Measurements from ENCODE around the gene KRT80. TPM values are rescaled to one million over a fixed set of nuclear protein-coding genes. Genes with fewer than 3 reads are reported as not detected.

The KRT80 gene
- total RNA-seq, 4 donors from 2014 or later: 1.1 TPM; not detected in 3

DNA sequence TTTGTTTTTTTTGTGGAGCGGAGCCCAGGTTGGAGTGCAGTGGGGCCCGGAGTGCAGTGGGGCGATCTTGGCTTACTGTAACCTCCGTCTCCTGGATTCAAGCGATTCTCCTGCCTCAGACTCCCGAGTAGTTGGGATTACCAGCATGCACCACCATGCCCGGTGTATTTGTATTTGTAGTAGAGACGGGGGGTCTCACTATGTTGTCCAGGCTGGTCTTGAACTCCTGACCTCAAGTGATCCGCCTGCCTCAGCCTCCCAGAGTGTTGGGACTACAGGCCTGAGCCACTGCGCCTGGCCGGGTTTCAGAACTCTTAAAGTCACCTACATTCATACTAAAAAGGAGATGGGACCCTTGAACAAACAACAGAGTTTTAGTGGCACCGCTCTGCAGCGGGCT, 52.7 kb downstream of the KRT80 start:
- Histone ChIP-seq H3K36me3 (no peaks in the 10 kb centered on the region), H3K9me3 (no peaks in the 10 kb centered on the region), H3K27ac (no peak overlapping the region), H3K4me3 (no peak overlapping the region), H3K27me3 (no peaks in the 10 kb centered on the region), H3K4me1 (no peaks in the 10 kb centered on the region)
- TF ChIP-seq POLR2A (IDR thresholded peaks at IDR 0.05): no peak
- no peak for DNase-seq
- intact Hi-C loops (cut with DNase I; ENCODE audit: low total_unique reads): no loop called here

- H3K9me3 ChIP-seq: no peaks in the 10 kb centered on the region
- H3K4me3 ChIP-seq: no peak overlapping the region
- H3K36me3 ChIP-seq: no peaks in the 10 kb centered on the region
- no peak for DNase-seq
- no peaks in the 10 kb centered on the region for H3K27me3 ChIP-seq
- no peaks in the 10 kb centered on the region for H3K4me1 ChIP-seq
- no peak overlapping the region for H3K27ac ChIP-seq
- intact Hi-C loops (cut with DNase I; ENCODE audit: low total_unique reads): no loop called here
- TF ChIP-seq POLR2A (IDR thresholded peaks at IDR 0.05) (no peak), CTCF (IDR thresholded peaks at IDR 0.05) (no peak)
These were observed 54.1 kb downstream of the KRT80 start for GRCh38 chr12:52137746-52138145.

DNA sequence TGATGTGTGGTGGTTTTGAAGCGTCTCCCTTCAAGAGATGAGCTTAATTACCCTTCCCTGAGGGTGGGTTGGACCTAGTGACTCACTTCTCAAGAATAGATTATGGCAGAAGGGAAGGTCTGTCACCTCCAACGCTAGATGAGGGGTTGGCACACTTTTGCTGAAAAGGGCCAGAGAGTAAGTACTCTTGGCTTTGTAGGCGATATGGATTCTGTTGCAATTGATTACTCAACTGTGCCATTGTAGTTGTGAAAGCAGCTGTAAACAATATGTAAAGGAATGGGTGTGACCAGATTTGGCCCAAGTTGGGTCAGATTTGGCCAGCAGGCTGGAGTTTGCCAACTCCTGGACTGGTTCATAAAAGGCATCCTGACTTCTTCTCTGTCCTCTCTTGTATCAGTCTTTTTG, 59.1 kb downstream of the KRT80 start:
- no peak overlapping the region for H3K4me3 ChIP-seq
- no peak for DNase-seq
- H3K9me3 ChIP-seq: no peaks in the 10 kb centered on the region
- no peak for TF ChIP-seq POLR2A (IDR thresholded peaks at IDR 0.05)
- no peak for TF ChIP-seq CTCF (IDR thresholded peaks at IDR 0.05)
- H3K27ac ChIP-seq: no peak overlapping the region
- no peaks in the 10 kb centered on the region for H3K4me1 ChIP-seq
- H3K27me3 ChIP-seq: no peaks in the 10 kb centered on the region
- no peaks in the 10 kb centered on the region for H3K36me3 ChIP-seq
- intact Hi-C loops (cut with DNase I; ENCODE audit: low total_unique reads): no loop called here

- no peaks in the 10 kb centered on the region for H3K9me3 ChIP-seq
- TF ChIP-seq POLR2A (IDR thresholded peaks at IDR 0.05): no peak
- no peak for TF ChIP-seq CTCF (IDR thresholded peaks at IDR 0.05)
- no peaks in the 10 kb centered on the region for H3K4me1 ChIP-seq
- H3K27me3 ChIP-seq: no peaks in the 10 kb centered on the region
- intact Hi-C loops (cut with DNase I; ENCODE audit: low total_unique reads): no loop called here
- H3K27ac ChIP-seq: no peak overlapping the region
- no peaks in the 10 kb centered on the region for H3K36me3 ChIP-seq
- DNase-seq: no peak
- no peak overlapping the region for H3K4me3 ChIP-seq
These were observed 61.1 kb downstream of the KRT80 start for GRCh38 chr12:52130711-52131110.

DNA sequence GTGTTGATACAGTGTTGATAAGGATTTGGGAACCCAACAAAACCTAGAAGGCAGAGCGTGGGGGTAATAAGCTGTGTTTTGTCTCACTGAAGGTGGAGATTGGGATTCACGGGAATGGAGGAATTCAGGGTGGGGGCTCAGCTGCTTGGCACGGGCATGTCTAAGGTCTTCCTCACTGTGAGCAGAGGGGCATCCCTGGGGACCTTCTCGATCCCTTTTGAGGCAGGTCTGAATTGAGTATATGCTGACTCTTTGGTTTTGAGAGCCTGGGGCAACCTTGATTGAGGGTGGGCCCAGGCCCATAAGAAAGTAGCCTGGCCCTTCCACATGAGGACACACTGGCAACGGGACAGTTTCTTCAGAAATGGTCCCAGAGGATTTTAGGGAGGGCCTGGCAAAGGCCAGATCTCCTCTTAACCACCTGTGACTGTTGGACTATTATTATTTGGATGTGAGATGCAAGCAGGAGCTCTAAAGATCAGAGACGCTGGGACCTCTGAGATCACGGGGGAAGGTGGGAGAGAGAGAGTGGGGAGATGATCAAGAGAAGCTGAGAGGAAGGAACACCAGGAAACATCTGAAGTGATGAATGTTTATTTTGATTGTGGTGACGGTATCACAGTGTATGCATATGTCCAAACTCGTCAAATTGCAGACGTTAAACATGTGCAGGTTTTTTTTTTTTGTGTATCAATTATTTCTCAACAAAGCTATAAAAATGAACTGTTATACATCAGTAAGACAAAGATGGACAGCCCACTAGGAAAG, 63.9 kb downstream of the KRT80 start:
- no peak for TF ChIP-seq CTCF (IDR thresholded peaks at IDR 0.05)
- TF ChIP-seq POLR2A (IDR thresholded peaks at IDR 0.05): no peak
- peak overlapping the region; percentile 33 to 41 for H3K27ac ChIP-seq

More for the DNA sequence above, 63.9 kb downstream of the KRT80 start:
- Histone ChIP-seq H3K4me1 (no peaks in the 10 kb centered on the region), H3K4me3 (no peak overlapping the region), H3K9me3 (no peaks in the 10 kb centered on the region), H3K27me3 (no peaks in the 10 kb centered on the region), H3K36me3 (no peaks in the 10 kb centered on the region)
- no peak for DNase-seq
- intact Hi-C loops (cut with DNase I; ENCODE audit: low total_unique reads): no loop called here

Measured in uterus (tissue), 4 donors.